ENCODE measurements around the gene OSMR.

The OSMR gene

GRCh38 chr5:38926121-38926520, 80.3 kb downstream of the OSMR start:
- no peak for DNase-seq (ENCODE audit: low read depth, low spot score)

GRCh38 chr5:38927470-38927869, 81.7 kb downstream of the OSMR start:
- DNase-seq (ENCODE audit: low read depth, low spot score), result no peak

GRCh38 chr5:38929838-38930237, 84.0 kb downstream of the OSMR start:
- no peak for DNase-seq (ENCODE audit: low read depth, low spot score)

GRCh38 chr5:38931731-38932130, 85.9 kb downstream of the OSMR start:
- no peak for DNase-seq (ENCODE audit: low read depth, low spot score)

- DNase-seq (ENCODE audit: low read depth, low spot score), result no peak
Observed at GRCh38 chr5:38932854-38933408, 87.1 kb downstream of the OSMR start.

GRCh38 chr5:38935437-38935836, 89.6 kb downstream of the OSMR start:
- no peak for DNase-seq (ENCODE audit: low read depth, low spot score)

- DNase-seq (ENCODE audit: low read depth, low spot score), result no peak
Observed at GRCh38 chr5:38936269-38936668, 90.5 kb downstream of the OSMR start.

GRCh38 chr5:38938424-38938823, 92.6 kb downstream of the OSMR start:
- DNase-seq (ENCODE audit: low read depth, low spot score), result no peak

GRCh38 chr5:38938973-38939372, 93.2 kb downstream of the OSMR start:
- DNase-seq (ENCODE audit: low read depth, low spot score), result no peak

- DNase-seq (ENCODE audit: low read depth, low spot score), result no peak
Observed at GRCh38 chr5:38940230-38940858, 94.5 kb downstream of the OSMR start.

- DNase-seq (ENCODE audit: low read depth, low spot score), result no peak
Observed at GRCh38 chr5:38941912-38942311, 96.1 kb downstream of the OSMR start.

GRCh38 chr5:38944282-38944681, 98.5 kb downstream of the OSMR start:
- DNase-seq (ENCODE audit: low read depth, low spot score), result no peak

- no peak for DNase-seq (ENCODE audit: low read depth, low spot score)
Observed at GRCh38 chr5:38948501-38948900, 102.7 kb downstream of the OSMR start.

- no peak for DNase-seq (ENCODE audit: low read depth, low spot score)
Observed at GRCh38 chr5:38953426-38954012, 107.7 kb downstream of the OSMR start.

- DNase-seq (ENCODE audit: low read depth, low spot score), result no peak
Observed at GRCh38 chr5:38961691-38962090, 115.9 kb downstream of the OSMR start.

GRCh38 chr5:38968665-38969064, 122.9 kb downstream of the OSMR start:
- DNase-seq (ENCODE audit: low read depth, low spot score), result no peak

GRCh38 chr5:38978036-38978435, 132.2 kb downstream of the OSMR start:
- DNase-seq (ENCODE audit: low read depth, low spot score), result no peak

GRCh38 chr5:38979535-38979934, 133.7 kb downstream of the OSMR start:
- no peak for DNase-seq (ENCODE audit: low read depth, low spot score)
